GM19468 (cell line): Measurements from ENCODE around the gene RGPD6.
"Not testable (repeated sequence)": the region's sequence is repeated elsewhere in the genome, so short reads cannot be mapped to it uniquely, and the experiment has no call there.

ENCODE experiments used
- ATAC-seq: cut with Tn5 transposase; IDR thresholded peaks from one replicate; pipeline ENCODE4 v1.9.1; 2021; ENCODE audit warnings: mild to moderate bottlenecking, moderate library complexity, moderate number of reproducible peaks; ENCODE audit not compliant: unreplicated experiment; ENCODE audit errors: extremely low read depth

RGPD6 gene

GRCh38 chr2:110482697-110483096 is 94.3 kb downstream of the RGPD6 start:
- ATAC-seq, result not testable (repeated sequence)

GRCh38 chr2:110481200-110481599 is 95.8 kb downstream of the RGPD6 start:
- ATAC-seq, result not testable (repeated sequence)

GRCh38 chr2:110480084-110480483 is 96.9 kb downstream of the RGPD6 start:
- not testable (repeated sequence) for ATAC-seq

- not testable (repeated sequence) for ATAC-seq
Measured at GRCh38 chr2:110477370-110477769, 99.7 kb downstream of the RGPD6 start.

GRCh38 chr2:110476952-110477351 is 100.1 kb downstream of the RGPD6 start:
- ATAC-seq, result not testable (repeated sequence)

- not testable (repeated sequence) for ATAC-seq
Measured at GRCh38 chr2:110475627-110476359, 101.2 kb downstream of the RGPD6 start.

- peak; percentile 92 for ATAC-seq
Measured at GRCh38 chr2:110474898-110475297, 102.1 kb downstream of the RGPD6 start.

GRCh38 chr2:110473059-110473358 is 104.0 kb downstream of the RGPD6 start:
- not testable (repeated sequence) for ATAC-seq

- ATAC-seq, result not testable (repeated sequence)
Measured at GRCh38 chr2:110472171-110473058, 104.6 kb downstream of the RGPD6 start, which contains the start of gene LIMS4. Gene LIMS4, minus strand, starts transcription at chr2:110472816. Its CDS starts 38 bp downstream, at chr2:110472778.

- ATAC-seq, result not testable (repeated sequence)
Measured at GRCh38 chr2:110468921-110469320, 108.1 kb downstream of the RGPD6 start.

- ATAC-seq, result peak; percentile 53
Measured at GRCh38 chr2:110465312-110465711, 111.7 kb downstream of the RGPD6 start.
